Activated naive CD4-positive, alpha-beta T cell (primary cell): ENCODE measurements around the gene AFF4.

ENCODE experiments used
- DNase-seq, 4 experiments: peaks; one replicate each; lab custom pipeline; 2025; lab: John Stamatoyannopoulos, UW

The AFF4 gene

GRCh38 chr5:132827943-132828673, 135.3 kb downstream of the AFF4 start:
- no peak for DNase-seq

GRCh38 chr5:132826424-132827082, 136.9 kb downstream of the AFF4 start:
- DNase-seq = no peak

GRCh38 chr5:132825834-132826391, 137.5 kb downstream of the AFF4 start:
- DNase-seq = no peak
